Right forelimb (tissue), 1 donor: ENCODE measurements around the gene C17orf78.
"Not testable (repeated sequence)": the region's sequence is repeated elsewhere in the genome, so short reads cannot be mapped to it uniquely, and the experiment has no call there.

Experiments
- DNase-seq: peaks from one replicate; pipeline ENCODE4 v3.0.0-alpha.2; 2018

C17orf78 gene

DNA sequence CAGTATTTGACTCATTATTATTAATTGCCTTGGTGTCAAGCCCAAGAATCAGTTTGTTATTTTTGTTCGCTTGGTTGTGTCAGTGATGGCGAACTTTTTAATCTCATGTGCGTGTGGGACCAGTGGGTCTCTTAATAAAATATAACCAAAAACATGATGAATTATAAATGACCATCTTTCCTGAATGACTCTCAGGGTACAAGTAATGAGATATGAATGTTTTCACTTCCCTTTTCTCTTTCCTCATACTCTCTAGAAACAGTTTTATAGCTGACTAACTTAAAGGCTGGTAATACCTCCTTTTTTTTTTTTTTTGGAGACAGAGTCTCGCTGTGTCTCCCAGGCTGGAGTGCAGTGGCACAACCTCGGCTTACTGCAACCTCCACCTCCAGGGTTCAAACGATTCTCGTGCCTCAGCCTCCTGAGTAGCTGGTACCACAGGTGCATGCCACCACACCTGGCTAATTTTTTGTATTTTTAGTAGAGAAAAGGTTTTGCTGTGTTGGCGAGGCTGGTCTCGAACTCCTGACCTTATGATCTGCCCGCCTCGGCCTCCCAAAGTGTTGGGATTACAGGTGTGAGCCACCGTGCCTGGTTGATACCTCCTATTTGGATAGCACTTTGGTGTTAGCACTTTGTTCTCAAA is 65.7 kb downstream of the C17orf78 start:
- DNase-seq: not testable (repeated sequence)
